K562 (cell line): ENCODE measurements around the gene MYO18B. TPM values are rescaled to one million over a fixed set of nuclear protein-coding genes. Genes with fewer than 3 reads are reported as not detected.

Experiments used
- ATF7 ChIP-seq: fragments of 450-650 bp; IDR thresholded peaks from 2 replicates; pipeline ENCODE4 v1.7.1; 2014; ENCODE audit warnings: mild to moderate bottlenecking, moderate library complexity
- CBFA2T2 ChIP-seq: fragments of 450-650 bp; conservative IDR thresholded peaks from 2 replicates; pipeline ENCODE4 v1.6.1; 2017; ENCODE audit warnings: mild to moderate bottlenecking
- CBFA2T3 ChIP-seq: fragments of 450-650 bp; IDR thresholded peaks from 2 replicates; pipeline ENCODE4 v1.6.1; 2017
- CEBPB ChIP-seq: fragments of 450-650 bp; IDR thresholded peaks from 2 replicates; pipeline ENCODE4 v1.6.1; 2016; ENCODE audit warnings: missing genetic modification characterization, missing compliant biosample characterization
- CREB1 ChIP-seq, 2 experiments: sonication (generic) in 1 of 2; formaldehyde crosslinking in 1 of 2; IDR thresholded peaks; 2 replicates each; pipeline versions ENCODE4 v1.6.1 to v1.8.0; 2012 to 2022; ENCODE audit warnings: inconsistent platforms in 1 of 2, mild to moderate bottlenecking in 1 of 2, missing genetic modification reagents in 1 of 2, moderate library complexity in 1 of 2
- CTBP1 ChIP-seq: fragments of 450-650 bp; IDR thresholded peaks from 2 replicates; pipeline ENCODE4 v1.6.1; 2016; ENCODE audit warnings: borderline replicate concordance
- EP400 ChIP-seq: fragments of 450-650 bp; IDR thresholded peaks from 2 replicates; pipeline ENCODE4 v1.6.1; 2017; ENCODE audit warnings: antibody characterized with exemption, mild to moderate bottlenecking, moderate library complexity
- ESRRA ChIP-seq: fragments of 450-650 bp; IDR thresholded peaks from 2 replicates; pipeline ENCODE4 v1.6.1; 2014; ENCODE audit warnings: low read depth, mild to moderate bottlenecking, moderate library complexity, borderline replicate concordance
- FOSL1 ChIP-seq: fragments of 200-800 bp; sonication (Bioruptor generic); conservative IDR thresholded peaks from 2 replicates; pipeline ENCODE4 v1.6.1; 2016; ENCODE audit warnings: missing genetic modification characterization, missing compliant biosample characterization
- HDAC1 ChIP-seq, 2 experiments: fragments of 450-650 bp; IDR thresholded peaks; 2 replicates each; pipeline ENCODE4 v1.6.1; 2016 to 2017; ENCODE audit warnings: inconsistent platforms in 1 of 2, mild to moderate bottlenecking in 1 of 2, moderate library complexity in 1 of 2
- HDAC2 ChIP-seq: fragments of 450-650 bp; IDR thresholded peaks from 2 replicates; pipeline ENCODE4 v1.6.1; 2016; ENCODE audit warnings: mild to moderate bottlenecking
- HDAC6 ChIP-seq: IDR thresholded peaks from 2 replicates; pipeline ENCODE4 v1.6.1; 2012; ENCODE audit warnings: low read depth, mild to moderate bottlenecking, control low read depth, inconsistent platforms, low read length, moderate library complexity
- JUND ChIP-seq, 2 experiments: IDR thresholded peaks; 2 replicates in 1 of 2; 3 replicates in 1 of 2; pipeline ENCODE4 v1.6.1; 2011; ENCODE audit warnings: borderline replicate concordance in 2 of 2, low read depth in 2 of 2, low read length in 2 of 2, improper control_type of control experiment in 1 of 2, missing biosample characterization in 1 of 2, missing genetic modification characterization in 1 of 2, missing genetic modification reagents in 1 of 2
- L3MBTL2 ChIP-seq: fragments of 450-650 bp; IDR thresholded peaks from 2 replicates; pipeline ENCODE4 v1.6.1; 2016; ENCODE audit warnings: mild to moderate bottlenecking, moderate library complexity
- TEAD4 ChIP-seq, 2 experiments: sonication (generic) in 1 of 2; formaldehyde crosslinking in 1 of 2; IDR thresholded peaks; 2 replicates each; pipeline versions ENCODE4 v1.6.1 to v1.8.0; 2012 to 2022; ENCODE audit warnings: borderline replicate concordance in 1 of 2, inconsistent platforms in 1 of 2, low read length in 1 of 2, mild to moderate bottlenecking in 1 of 2, missing genetic modification reagents in 1 of 2
- TSC22D4 ChIP-seq: fragments of 450-650 bp; IDR thresholded peaks from 2 replicates; pipeline ENCODE4 v1.6.1; 2016; ENCODE audit warnings: missing genetic modification characterization, missing biosample characterization, control low read depth
- YBX1 ChIP-seq: fragments of 450-650 bp; IDR thresholded peaks from 2 replicates; pipeline ENCODE4 v1.7.1; 2016; ENCODE audit warnings: mild to moderate bottlenecking
- ZNF384 ChIP-seq: IDR thresholded peaks from 2 replicates; pipeline ENCODE4 v1.6.1; 2012; ENCODE audit warnings: low read depth, low read length, improper control_type of control experiment
- polyA plus RNA-seq, 8 experiments: library from polyadenylated mRNA; depleted of rRNA in 4 of 8; stranded (reverse) in 5 of 8; unstranded in 3 of 8; fragments of >200 nt; fragmentation: Nextera tagmentation in 2 of 8; fragmentation: Illumina TruSeq in 1 of 8; extraction: Ambion mirVana in 2 of 8; extraction: Trizol in 1 of 8; gene quantifications; 2 replicates each; pipeline versions ENCODE4 v1.2.1 to v1.2.3, GENCODE V29; 2011 to 2014; ENCODE audit warnings: inconsistent platforms in 1 of 8, missing spikeins in 1 of 8
- total RNA-seq, 7 experiments: library from RNA; depleted of rRNA in 6 of 7; stranded (reverse); fragments of >200 nt in 6 of 7; fragmentation: Illumina TruSeq in 2 of 7; extraction: Trizol in 2 of 7; gene quantifications; 2 replicates each; pipeline versions ENCODE4 v1.2.1 to v1.2.3, GENCODE V29; 2011 to 2021; ENCODE audit warnings: low replicate concordance in 1 of 7
- TF ChIP-seq, protein P1 (sequence below), 2 experiments: fragments of 450-650 bp; conservative IDR thresholded peaks; 2 replicates each; pipeline ENCODE4 v1.6.1; 2017; ENCODE audit warnings: mild to moderate bottlenecking in 2 of 2, moderate library complexity in 2 of 2
- TF ChIP-seq, protein P2 (sequence below): fragments of 450-650 bp; IDR thresholded peaks from 2 replicates; pipeline ENCODE4 v1.6.1; 2014; ENCODE audit warnings: low read depth, mild to moderate bottlenecking, moderate library complexity, borderline replicate concordance
- TF ChIP-seq, protein P3 (sequence below), 2 experiments: fragments of 450-650 bp; IDR thresholded peaks; 2 replicates each; pipeline ENCODE4 v1.6.1; 2016
- TF ChIP-seq, protein P4 (sequence below): sonication (generic); IDR thresholded peaks from 2 replicates; pipeline ENCODE4 v1.6.1; 2016

Gene MYO18B
- total and polyA plus RNA-seq, 9 of the 15 experiments (the other 6 are each of a cell fraction or from before 2014, with no cell fraction given): 0.06 to 7.0 (median 4.3) TPM

DNA sequence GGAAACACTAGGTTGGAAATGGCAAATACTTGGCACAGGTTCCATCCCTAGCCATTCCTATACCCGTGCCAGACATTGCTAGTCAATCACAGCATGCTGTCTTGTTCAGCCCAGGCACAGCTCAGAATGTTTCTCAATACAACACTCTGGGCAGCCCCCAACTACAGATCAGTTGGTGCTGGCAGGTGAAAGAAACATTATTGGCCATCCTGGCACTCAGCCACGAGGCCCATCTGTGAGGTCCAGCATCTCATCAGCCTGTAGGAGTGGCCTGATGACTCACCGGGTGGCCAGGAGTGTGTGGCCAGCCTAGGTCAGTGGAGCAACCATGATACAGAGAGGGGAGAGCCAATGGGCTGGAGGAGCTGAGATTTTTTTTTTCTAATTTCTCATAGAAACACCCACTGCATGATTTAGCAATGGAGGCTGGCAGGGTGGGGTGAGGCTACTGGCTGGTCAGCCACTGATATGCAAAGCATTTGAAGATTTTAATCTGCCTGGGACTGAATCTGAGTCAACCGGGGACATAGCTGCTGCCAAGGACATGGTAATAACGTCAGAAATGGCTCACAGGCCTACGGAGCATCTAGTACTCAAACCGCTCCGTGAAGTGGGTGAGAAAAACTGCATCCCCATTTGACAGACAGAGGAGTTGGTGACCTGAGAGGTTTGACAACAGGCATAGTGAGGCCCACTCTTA, 5.4 kb downstream of the MYO18B start (continued):
- TF ChIP-seq JUND (IDR thresholded peaks at IDR 0.05; ENCODE audit: borderline replicate concordance, low read depth, low read length) (peak; percentile 96), JUND (tag; IDR thresholded peaks at IDR 0.05; ENCODE audit: borderline replicate concordance, low read depth, low read length) (peak; percentile 94; the same call in 2 of the 3 replicates), ZNF384 (peak; percentile 78; the same call in 1 of the 2 replicates), EP400 (0 out of 2 replicates have a peak, but pooled peaks have one; percentile 16), HDAC1 (IDR thresholded peaks at IDR 0.05) (peak in 1 of 2 experiments; percentile 43; a peak in 1 of 4 replicates), CBFA2T2 (peak; percentile 21; the same call in 1 of the 2 replicates), TSC22D4 (tag) (no peak), TEAD4 (IDR thresholded peaks at IDR 0.05; ENCODE audit: low read length) (peak; percentile 29; the same call in 1 of the 2 replicates), TEAD4 (CRISPR knock-in tag; IDR thresholded peaks at IDR 0.05; ENCODE audit: borderline replicate concordance) (no peak), CTBP1 (peak; percentile 67), CBFA2T3 (peak; percentile 68), HDAC6 (no peak), ATF7 (peak; percentile 46; the same call in 1 of the 2 replicates), CREB1 (IDR thresholded peaks at IDR 0.05) (no peak), CREB1 (CRISPR knock-in tag; IDR thresholded peaks at IDR 0.05) (no peak), YBX1 (no peak), ESRRA (0 out of 2 replicates have a peak, but pooled peaks have one; percentile 33), CEBPB (tag) (peak; percentile 49; the same call in 1 of the 2 replicates), FOSL1 (tag) (peak; percentile 96), HDAC2 (peak; percentile 82; the same call in 1 of the 2 replicates), L3MBTL2 (peak; percentile 48; the same call in 1 of the 2 replicates)
- TF ChIP-seq, protein P1, sequence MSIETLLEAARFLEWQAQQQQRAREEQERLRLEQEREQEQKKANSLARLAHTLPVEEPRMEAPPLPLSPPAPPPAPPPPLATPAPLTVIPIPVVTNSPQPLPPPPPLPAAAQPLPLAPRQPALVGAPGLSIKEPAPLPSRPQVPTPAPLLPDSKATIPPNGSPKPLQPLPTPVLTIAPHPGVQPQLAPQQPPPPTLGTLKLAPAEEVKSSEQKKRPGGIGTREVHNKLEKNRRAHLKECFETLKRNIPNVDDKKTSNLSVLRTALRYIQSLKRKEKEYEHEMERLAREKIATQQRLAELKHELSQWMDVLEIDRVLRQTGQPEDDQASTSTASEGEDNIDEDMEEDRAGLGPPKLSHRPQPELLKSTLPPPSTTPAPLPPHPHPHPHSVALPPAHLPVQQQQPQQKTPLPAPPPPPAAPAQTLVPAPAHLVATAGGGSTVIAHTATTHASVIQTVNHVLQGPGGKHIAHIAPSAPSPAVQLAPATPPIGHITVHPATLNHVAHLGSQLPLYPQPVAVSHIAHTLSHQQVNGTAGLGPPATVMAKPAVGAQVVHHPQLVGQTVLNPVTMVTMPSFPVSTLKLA (conservative IDR thresholded peaks at IDR 0.05): peak in 1 of 2 experiments; percentile 50; a peak in 1 of 4 replicates
- TF ChIP-seq, protein P2, sequence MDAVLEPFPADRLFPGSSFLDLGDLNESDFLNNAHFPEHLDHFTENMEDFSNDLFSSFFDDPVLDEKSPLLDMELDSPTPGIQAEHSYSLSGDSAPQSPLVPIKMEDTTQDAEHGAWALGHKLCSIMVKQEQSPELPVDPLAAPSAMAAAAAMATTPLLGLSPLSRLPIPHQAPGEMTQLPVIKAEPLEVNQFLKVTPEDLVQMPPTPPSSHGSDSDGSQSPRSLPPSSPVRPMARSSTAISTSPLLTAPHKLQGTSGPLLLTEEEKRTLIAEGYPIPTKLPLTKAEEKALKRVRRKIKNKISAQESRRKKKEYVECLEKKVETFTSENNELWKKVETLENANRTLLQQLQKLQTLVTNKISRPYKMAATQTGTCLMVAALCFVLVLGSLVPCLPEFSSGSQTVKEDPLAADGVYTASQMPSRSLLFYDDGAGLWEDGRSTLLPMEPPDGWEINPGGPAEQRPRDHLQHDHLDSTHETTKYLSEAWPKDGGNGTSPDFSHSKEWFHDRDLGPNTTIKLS: peak; percentile 38; the same call in 1 of the 2 replicates
- TF ChIP-seq, protein P3, sequence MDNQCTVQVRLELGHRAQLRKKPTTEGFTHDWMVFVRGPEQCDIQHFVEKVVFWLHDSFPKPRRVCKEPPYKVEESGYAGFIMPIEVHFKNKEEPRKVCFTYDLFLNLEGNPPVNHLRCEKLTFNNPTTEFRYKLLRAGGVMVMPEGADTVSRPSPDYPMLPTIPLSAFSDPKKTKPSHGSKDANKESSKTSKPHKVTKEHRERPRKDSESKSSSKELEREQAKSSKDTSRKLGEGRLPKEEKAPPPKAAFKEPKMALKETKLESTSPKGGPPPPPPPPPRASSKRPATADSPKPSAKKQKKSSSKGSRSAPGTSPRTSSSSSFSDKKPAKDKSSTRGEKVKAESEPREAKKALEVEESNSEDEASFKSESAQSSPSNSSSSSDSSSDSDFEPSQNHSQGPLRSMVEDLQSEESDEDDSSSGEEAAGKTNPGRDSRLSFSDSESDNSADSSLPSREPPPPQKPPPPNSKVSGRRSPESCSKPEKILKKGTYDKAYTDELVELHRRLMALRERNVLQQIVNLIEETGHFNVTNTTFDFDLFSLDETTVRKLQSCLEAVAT (IDR thresholded peaks at IDR 0.05): peak in 1 of 2 experiments; percentile 99; a peak in 2 of 4 replicates
- TF ChIP-seq, protein P4, sequence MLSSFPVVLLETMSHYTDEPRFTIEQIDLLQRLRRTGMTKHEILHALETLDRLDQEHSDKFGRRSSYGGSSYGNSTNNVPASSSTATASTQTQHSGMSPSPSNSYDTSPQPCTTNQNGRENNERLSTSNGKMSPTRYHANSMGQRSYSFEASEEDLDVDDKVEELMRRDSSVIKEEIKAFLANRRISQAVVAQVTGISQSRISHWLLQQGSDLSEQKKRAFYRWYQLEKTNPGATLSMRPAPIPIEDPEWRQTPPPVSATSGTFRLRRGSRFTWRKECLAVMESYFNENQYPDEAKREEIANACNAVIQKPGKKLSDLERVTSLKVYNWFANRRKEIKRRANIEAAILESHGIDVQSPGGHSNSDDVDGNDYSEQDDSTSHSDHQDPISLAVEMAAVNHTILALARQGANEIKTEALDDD: peak; percentile 27; the same call in 1 of the 2 replicates
